ENCODE data around the gene MDN1. TPM values are rescaled to one million over a fixed set of nuclear protein-coding genes. Genes with fewer than 3 reads are reported as not detected.

MDN1 gene
- total and polyA plus RNA-seq, 2 of the 8 experiments (the other 6 are each of a cell fraction or from before 2014, with no cell fraction given): 53.5 to 179 TPM

DNA sequence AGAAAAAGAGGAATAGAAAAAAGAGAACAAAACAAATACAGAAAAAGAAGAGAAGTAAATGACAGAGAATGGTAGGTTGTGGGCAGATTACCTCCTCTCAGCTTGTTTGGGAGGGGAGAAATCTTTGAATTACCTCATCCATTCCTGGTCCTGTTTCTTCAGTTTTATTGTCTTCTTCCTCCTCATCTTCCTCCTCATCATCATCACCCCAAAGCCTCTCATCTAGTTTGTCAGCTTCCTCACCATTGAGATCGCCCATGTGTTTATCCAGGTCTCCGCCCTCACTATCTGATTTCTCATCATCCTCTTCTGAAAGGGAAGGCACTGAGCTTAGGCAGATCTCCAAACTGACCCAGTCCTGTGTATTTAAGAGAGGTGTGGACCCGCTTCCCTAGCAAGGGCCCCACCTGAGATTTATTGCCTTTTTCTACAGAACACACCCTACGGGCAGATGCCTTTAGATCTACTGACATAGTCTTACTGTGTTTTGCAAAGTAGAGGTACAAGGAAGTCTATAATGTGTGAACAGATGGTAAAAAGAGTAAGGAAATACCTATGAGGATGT lies 156.9 kb downstream of the MDN1 start:
- no peaks in the 10 kb centered on the region for H4K20me1 ChIP-seq (replicated peaks in 1 of 2; ENCODE audit: control insufficient read depth in 1 of 2, insufficient read depth in 2 of 2, low read length in 2 of 2)
- no peak overlapping the region for H3K4ac ChIP-seq (replicated peaks; ENCODE audit: insufficient read length, low read depth, low read length)
- peaks cover 0 to 1% (median under 1%) of the 10 kb centered on the region in 4 experiments; a peak in 2 of 7 replicates for H3K4me1 ChIP-seq (replicated peaks in 1 of 4; ENCODE audit: control insufficient read depth in 3 of 4, insufficient read depth in 4 of 4, low read length in 3 of 4)
- no peak overlapping the region for H4K8ac ChIP-seq (ENCODE audit: extremely low read depth, insufficient read depth, low read length)
- no peaks in the 10 kb centered on the region for H3K23me2 ChIP-seq (ENCODE audit: low read depth, low read length)
- no peak overlapping the region for H3K14ac ChIP-seq (ENCODE audit: insufficient read length)
- no peak overlapping the region for H2BK120ac ChIP-seq (replicated peaks; ENCODE audit: low read depth, low read length)
- no peaks in the 10 kb centered on the region for H3K79me1 ChIP-seq (ENCODE audit: low read depth, low read length)
- H3K23ac ChIP-seq (ENCODE audit: insufficient read length): no peak overlapping the region
- no peak overlapping the region for H2BK15ac ChIP-seq (ENCODE audit: low read length)
- H3K56ac ChIP-seq (replicated peaks; ENCODE audit: insufficient read length, low read depth, low read length): no peak overlapping the region
- no peak overlapping the region for H3K9ac ChIP-seq (replicated peaks in 1 of 4; ENCODE audit: extremely low read depth in 1 of 4, low read depth in 3 of 4, low read length in 3 of 4)
- no peaks in the 10 kb centered on the region for H3K27me3 ChIP-seq (replicated peaks in 1 of 4; ENCODE audit: control insufficient read depth in 3 of 4, extremely low read depth in 1 of 4, insufficient read depth in 3 of 4, low read length in 3 of 4)
- ChIA-PET CTCF (ENCODE audit: partially characterized antibody) (no interaction called here), POLR2A (ENCODE audit: partially characterized antibody) (interaction anchor here (1.0 to 1.1 kb wide), 2 partner anchors 11 to 12 kb away, joined by 3 read pairs; no protein-coding TSS in a partner anchor)
- H2BK12ac ChIP-seq (ENCODE audit: low read depth, low read length): no peak overlapping the region
- FAIRE-seq (no peak), DNase-seq (ENCODE audit: low read depth in 1 of 2, low spot score in 2 of 2) (no peak)
- H2AK5ac ChIP-seq (ENCODE audit: low read depth, low read length): no peak overlapping the region
- H3K36me3 ChIP-seq (ENCODE audit: control insufficient read depth in 2 of 4, insufficient read depth in 4 of 4, low read length in 3 of 4): peaks cover 41 to 86% (median 69%) of the 10 kb centered on the region in 4 experiments
- H3K18ac ChIP-seq (ENCODE audit: extremely low read depth, low read length): no peak overlapping the region
- 0 out of 4 replicates have a peak, but pooled peaks cover 0 to 4% of the 10 kb centered on the region in 2 experiments for H3K79me2 ChIP-seq (ENCODE audit: control insufficient read depth in 1 of 2, insufficient read depth in 2 of 2, low read length in 2 of 2)
- H2BK5ac ChIP-seq (ENCODE audit: low read depth, low read length): no peak overlapping the region
- H3K9me3 ChIP-seq (ENCODE audit: insufficient read depth in 2 of 2, low read depth in 1 of 2, low read length in 1 of 2): no peaks in the 10 kb centered on the region
- H4K91ac ChIP-seq (replicated peaks; ENCODE audit: insufficient read length, low read length): no peak overlapping the region
- no peak overlapping the region for H3K4me3 ChIP-seq (ENCODE audit: extremely low read depth in 1 of 4, insufficient read depth in 2 of 4, low read depth in 3 of 4, low read length in 4 of 4)
- no peak overlapping the region for H2BK20ac ChIP-seq (ENCODE audit: low read length)
- H3K4me2 ChIP-seq (ENCODE audit: insufficient read depth in 1 of 2, low read depth in 2 of 2, low read length in 2 of 2): no peak overlapping the region
- no peak overlapping the region for H2AFZ ChIP-seq (ENCODE audit: low read length)
- no peak overlapping the region for H4K5ac ChIP-seq (ENCODE audit: insufficient read length, low read depth, low read length)
- H3K27ac ChIP-seq (ENCODE audit: low read depth, low read length): no peak overlapping the region
- WGBS, 2 experiments (ENCODE audit: extremely low coverage in 1 of 2, insufficient coverage in 1 of 2, insufficient read length in 1 of 2, insufficient replicate concordance in 2 of 2, low coverage in 1 of 2, low lambda C conversion rate in 2 of 2, missing lambda C conversion rate in 1 of 2): 95% methylated on average over 4 of the region's 4 CpGs; no CpG with 5 or more reads in 1 of the 2 experiments
- no peak for TF ChIP-seq TCF12 (IDR thresholded peaks at IDR 0.05; ENCODE audit: low read depth, low read length)
- TF ChIP-seq KDM1A (IDR thresholded peaks at IDR 0.05; ENCODE audit: borderline replicate concordance, low read length): no peak
- no peak for TF ChIP-seq SUZ12 (IDR thresholded peaks at IDR 0.05; ENCODE audit: low read length)
- TF ChIP-seq NANOG (IDR thresholded peaks at IDR 0.05; ENCODE audit: insufficient read depth, low read depth, low read length, poor library complexity, severe bottlenecking): no peak
- TF ChIP-seq EGR1 (IDR thresholded peaks at IDR 0.05; ENCODE audit: borderline replicate concordance, low read depth, low read length): no peak
- no peak for TF ChIP-seq TAF7 (optimal IDR thresholded peaks at IDR 0.05; ENCODE audit: borderline replicate concordance, low read depth, low read length)
- no peak for TF ChIP-seq RFX5 (IDR thresholded peaks at IDR 0.05; ENCODE audit: borderline replicate concordance, low read depth, low read length)
- no peak for TF ChIP-seq PHF8 (conservative IDR thresholded peaks at IDR 0.05; ENCODE audit: low read depth, low read length)
- no peak for TF ChIP-seq USF2 (IDR thresholded peaks at IDR 0.05; ENCODE audit: low read length)
- no peak for TF ChIP-seq SIN3A (conservative IDR thresholded peaks at IDR 0.05 in 1 of 2, IDR thresholded peaks at IDR 0.05 in 1 of 2; ENCODE audit: low read depth in 1 of 2, low read length in 2 of 2)
- no peak for TF ChIP-seq JUN (IDR thresholded peaks at IDR 0.05; ENCODE audit: low read depth, low read length)
- no peak for TF ChIP-seq RBBP5 (IDR thresholded peaks at IDR 0.05; ENCODE audit: borderline replicate concordance, low read depth, low read length)
